Right atrium auricular region (tissue), 2 donors: ENCODE data around the gene ZNF335. TPM values are rescaled to one million over a fixed set of nuclear protein-coding genes. Genes with fewer than 3 reads are reported as not detected.

Experiments
- DNase-seq: peaks from one replicate; pipeline ENCODE4 v3.0.0-alpha.2; 2019; ENCODE audit warnings: low spot score
- H3K27ac ChIP-seq, 2 donors: fragments of 200-600 bp; sonication (generic); 1 replicate in 1 of 2; 2 replicates in 1 of 2; pipeline ENCODE4 v1.5.1; 2016 to 2019
- H3K27me3 ChIP-seq, 2 donors: fragments of 200-600 bp; sonication (generic); one replicate each; pipeline versions ENCODE4 v1.5.1 to v1.6.0; 2017 to 2019
- H3K36me3 ChIP-seq: fragments of 200-600 bp; sonication (generic); one replicate; pipeline ENCODE4 v1.5.1; 2016
- H3K4me1 ChIP-seq, 2 donors: fragments of 200-600 bp; sonication (generic); one replicate each; pipeline versions ENCODE4 v1.5.1 to v1.6.0; 2017 to 2019
- H3K4me3 ChIP-seq, 2 donors: fragments of 200-600 bp; sonication (generic); 1 replicate in 1 of 2; 2 replicates in 1 of 2; pipeline ENCODE4 v1.5.1; 2017 to 2019; ENCODE audit warnings: mild to moderate bottlenecking in 1 of 2, moderate library complexity in 1 of 2
- H3K9me3 ChIP-seq, 2 donors: fragments of 200-600 bp; sonication (generic); one replicate each; pipeline ENCODE4 v1.5.1; 2019
- total RNA-seq, 2 donors: library from RNA; depleted of rRNA; stranded (reverse); fragments of >200 nt; gene quantifications; one replicate each; pipeline ENCODE4 v1.1.0, GENCODE V29; 2016
- TF ChIP-seq, protein P1 (sequence below), 2 donors: fragments of 200-600 bp; sonication (generic); IDR thresholded peaks; one replicate each; pipeline ENCODE4 v1.5.1; 2019; ENCODE audit warnings: antibody characterized with exemption in 2 of 2

Gene ZNF335
- total RNA-seq, 2 donors from 2014 or later = 6.6 to 12.1 TPM

- Histone ChIP-seq H3K4me1 (peaks cover 0 to 10% of the 10 kb centered on the region in 2 donors), H3K9me3 (no peaks in the 10 kb centered on the region), H3K27ac (no peak overlapping the region), H3K36me3 (peaks cover 99% of the 10 kb centered on the region), H3K4me3 (no peak overlapping the region), H3K27me3 (no peaks in the 10 kb centered on the region)
- no peak for DNase-seq
- TF ChIP-seq, protein P1, sequence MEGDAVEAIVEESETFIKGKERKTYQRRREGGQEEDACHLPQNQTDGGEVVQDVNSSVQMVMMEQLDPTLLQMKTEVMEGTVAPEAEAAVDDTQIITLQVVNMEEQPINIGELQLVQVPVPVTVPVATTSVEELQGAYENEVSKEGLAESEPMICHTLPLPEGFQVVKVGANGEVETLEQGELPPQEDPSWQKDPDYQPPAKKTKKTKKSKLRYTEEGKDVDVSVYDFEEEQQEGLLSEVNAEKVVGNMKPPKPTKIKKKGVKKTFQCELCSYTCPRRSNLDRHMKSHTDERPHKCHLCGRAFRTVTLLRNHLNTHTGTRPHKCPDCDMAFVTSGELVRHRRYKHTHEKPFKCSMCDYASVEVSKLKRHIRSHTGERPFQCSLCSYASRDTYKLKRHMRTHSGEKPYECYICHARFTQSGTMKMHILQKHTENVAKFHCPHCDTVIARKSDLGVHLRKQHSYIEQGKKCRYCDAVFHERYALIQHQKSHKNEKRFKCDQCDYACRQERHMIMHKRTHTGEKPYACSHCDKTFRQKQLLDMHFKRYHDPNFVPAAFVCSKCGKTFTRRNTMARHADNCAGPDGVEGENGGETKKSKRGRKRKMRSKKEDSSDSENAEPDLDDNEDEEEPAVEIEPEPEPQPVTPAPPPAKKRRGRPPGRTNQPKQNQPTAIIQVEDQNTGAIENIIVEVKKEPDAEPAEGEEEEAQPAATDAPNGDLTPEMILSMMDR (IDR thresholded peaks at IDR 0.05) = no peak
These were observed 26.9 kb downstream of the ZNF335 start for GRCh38 chr20:45944965-45945677.

DNA sequence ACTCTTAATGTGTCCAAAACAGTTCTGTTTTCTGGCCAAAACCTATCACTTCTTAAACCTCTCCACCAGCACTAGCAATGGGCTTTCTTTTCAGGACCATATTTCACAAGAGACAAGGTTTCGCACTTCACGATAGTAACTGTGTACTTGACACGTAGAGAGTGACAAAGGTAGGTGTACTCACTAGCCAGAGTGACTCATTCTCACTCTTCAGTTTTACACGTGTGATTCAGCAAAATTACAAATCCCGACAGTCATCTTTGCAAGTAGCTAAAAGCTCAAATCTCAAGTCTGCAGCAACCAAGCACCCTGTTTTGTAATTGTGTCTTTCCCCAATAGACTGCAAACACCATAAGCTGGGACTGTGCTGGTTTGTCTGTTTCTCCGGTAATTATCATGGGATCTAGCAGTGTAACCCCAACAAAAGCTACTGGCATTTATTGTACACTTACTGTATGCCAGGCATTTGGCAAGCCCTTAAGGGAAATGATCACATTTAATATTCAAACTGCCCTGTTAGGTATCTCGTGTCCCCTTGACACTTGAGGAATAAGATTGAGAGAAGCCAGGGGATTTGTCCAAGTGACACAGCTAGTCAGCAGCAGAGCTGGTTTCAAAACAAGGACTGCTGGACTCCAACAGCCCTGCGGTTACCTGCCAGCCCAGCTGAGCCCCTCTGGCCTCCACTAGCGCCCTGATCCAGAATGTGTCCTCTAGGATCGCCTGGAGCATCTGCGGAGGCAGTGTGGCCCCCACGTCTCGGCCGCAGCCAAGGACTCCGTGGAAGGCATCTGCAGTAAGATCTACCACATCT is 27.6 kb downstream of the ZNF335 start:
- no peak overlapping the region for H3K27ac ChIP-seq
- H3K4me1 ChIP-seq = peaks cover 0 to 10% of the 10 kb centered on the region in 2 donors
- H3K9me3 ChIP-seq = no peaks in the 10 kb centered on the region
- no peak overlapping the region for H3K4me3 ChIP-seq
- H3K27me3 ChIP-seq = no peaks in the 10 kb centered on the region
- TF ChIP-seq, protein P1 (IDR thresholded peaks at IDR 0.05) = no peak
- peaks cover 99% of the 10 kb centered on the region for H3K36me3 ChIP-seq
- DNase-seq = no peak

DNA sequence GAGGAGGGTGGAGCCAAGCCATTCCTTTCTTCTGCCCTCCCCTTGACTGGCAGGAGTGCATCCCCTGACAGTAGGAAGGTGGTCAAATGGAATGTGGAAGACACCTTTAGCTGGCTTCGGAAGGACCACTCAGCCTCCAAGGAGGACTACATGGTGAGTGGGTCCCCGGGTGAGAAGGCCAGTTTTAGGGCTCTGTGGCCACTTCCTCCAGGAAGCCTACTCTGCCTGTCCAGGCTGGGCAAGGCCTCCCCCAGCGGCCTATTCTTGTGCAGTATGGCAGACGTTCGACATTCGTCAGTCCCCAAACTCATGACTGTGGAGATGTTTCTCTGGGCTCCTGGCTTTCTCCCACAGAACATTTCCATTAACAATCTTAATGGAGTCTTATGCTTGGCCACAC is 28.4 kb downstream of the ZNF335 start:
- H3K27ac ChIP-seq = no peak overlapping the region

GRCh38 chr20:45940469-45940868 is 31.5 kb downstream of the ZNF335 start:
- Histone ChIP-seq H3K27ac (no peak overlapping the region), H3K9me3 (no peaks in the 10 kb centered on the region), H3K36me3 (peaks cover 88% of the 10 kb centered on the region), H3K27me3 (no peaks in the 10 kb centered on the region), H3K4me1 (peaks cover 0 to 19% of the 10 kb centered on the region in 2 donors), H3K4me3 (no peak overlapping the region)
- no peak for DNase-seq
- TF ChIP-seq, protein P1 (IDR thresholded peaks at IDR 0.05) = no peak

More for the DNA sequence above, 28.4 kb downstream of the ZNF335 start:
- Histone ChIP-seq H3K9me3 (no peaks in the 10 kb centered on the region), H3K27me3 (no peaks in the 10 kb centered on the region), H3K36me3 (peaks cover 99% of the 10 kb centered on the region), H3K4me1 (peaks cover 0 to 10% of the 10 kb centered on the region in 2 donors), H3K4me3 (no peak overlapping the region)
- DNase-seq = no peak
- TF ChIP-seq, protein P1 (IDR thresholded peaks at IDR 0.05) = no peak

- peaks cover 84% of the 10 kb centered on the region for H3K36me3 ChIP-seq
- TF ChIP-seq, protein P1 (IDR thresholded peaks at IDR 0.05) = no peak
- DNase-seq = no peak
- H3K27ac ChIP-seq = no peak overlapping the region
- no peaks in the 10 kb centered on the region for H3K27me3 ChIP-seq
- no peaks in the 10 kb centered on the region for H3K9me3 ChIP-seq
- no peak overlapping the region for H3K4me3 ChIP-seq
- peaks cover 0 to 19% of the 10 kb centered on the region in 2 donors for H3K4me1 ChIP-seq
These were observed 31.9 kb downstream of the ZNF335 start for GRCh38 chr20:45940053-45940452.
